ENCODE measurements around the gene C17orf114.

The C17orf114 gene

GRCh38 chr17:4788807-4789700 is 13.1 kb downstream of the C17orf114 start, which contains the start of gene GLTPD2:
Gene GLTPD2 (plus strand): TSS chr17:4788964. CDS start chr17:4789012, 48 bp downstream.
- Histone ChIP-seq H3K36me3 (ENCODE audit: insufficient read depth, low read length) (no peaks in the 10 kb centered on the region), H3K9ac (ENCODE audit: low read length) (peak within 1 kb of the TSS; percentile 78), H3K27ac (ENCODE audit: low read depth, low read length) (no peak within 1 kb of the TSS), H3K27me3 (ENCODE audit: insufficient read depth, low read length) (peaks cover 26% of the 10 kb centered on the region), H3K9me3 (ENCODE audit: insufficient read depth, low read depth, low read length) (no peaks in the 10 kb centered on the region), H3K79me2 (ENCODE audit: insufficient read depth, low read length) (no peaks in the 10 kb centered on the region), H2AFZ (ENCODE audit: low read depth, low read length) (peak within 1 kb of the TSS; percentile 86), H4K20me1 (ENCODE audit: insufficient read depth, low read length) (no peaks in the 10 kb centered on the region), H3K4me1 (ENCODE audit: insufficient read depth, low read length) (peaks cover 23% of the 10 kb centered on the region), H3K4me2 (ENCODE audit: low read length) (peak within 1 kb of the TSS; percentile 89), H3K4me3 (ENCODE audit: insufficient read depth, low read depth, low read length) (peak within 1 kb of the TSS; percentile 60)
- H3K9me3 Mint-ChIP-seq (ENCODE audit: unreplicated experiment) = peaks cover 2% of the 10 kb centered on the region
- H3K36me3 Mint-ChIP-seq (ENCODE audit: low read depth, unreplicated experiment) = no peaks in the 10 kb centered on the region
- TF ChIP-seq EZH2 (IDR thresholded peaks at IDR 0.05; ENCODE audit: insufficient read depth, low read length) (peak; percentile 71), CTCF (IDR thresholded peaks at IDR 0.05; ENCODE audit: insufficient read depth, low read depth, low read length) (no peak)
- H3K4me1 Mint-ChIP-seq (ENCODE audit: low read depth, unreplicated experiment) = no peaks in the 10 kb centered on the region
- H3K27me3 Mint-ChIP-seq (ENCODE audit: low read depth, unreplicated experiment) = peaks cover 5% of the 10 kb centered on the region
- peak within 1 kb of the TSS; percentile 81 for H3K4me3 Mint-ChIP-seq (ENCODE audit: unreplicated experiment)
- DNase-seq (ENCODE audit: low read depth) (no peak), FAIRE-seq (no peak)
- H3K27ac Mint-ChIP-seq (ENCODE audit: unreplicated experiment) = no peak within 1 kb of the TSS

- Histone ChIP-seq H3K4me2 (ENCODE audit: low read length) (no peak overlapping the region), H3K4me1 (ENCODE audit: insufficient read depth, low read length) (peaks cover 23% of the 10 kb centered on the region), H3K9me3 (ENCODE audit: insufficient read depth, low read depth, low read length) (no peaks in the 10 kb centered on the region), H3K36me3 (ENCODE audit: insufficient read depth, low read length) (no peaks in the 10 kb centered on the region), H3K27me3 (ENCODE audit: insufficient read depth, low read length) (peaks cover 34% of the 10 kb centered on the region), H3K27ac (ENCODE audit: low read depth, low read length) (no peak overlapping the region), H4K20me1 (ENCODE audit: insufficient read depth, low read length) (no peaks in the 10 kb centered on the region), H3K9ac (ENCODE audit: low read length) (no peak overlapping the region), H2AFZ (ENCODE audit: low read depth, low read length) (no peak overlapping the region), H3K4me3 (ENCODE audit: insufficient read depth, low read depth, low read length) (no peak overlapping the region), H3K79me2 (ENCODE audit: insufficient read depth, low read length) (no peaks in the 10 kb centered on the region)
- FAIRE-seq = no peak
- H3K27me3 Mint-ChIP-seq (ENCODE audit: low read depth, unreplicated experiment) = peaks cover 11% of the 10 kb centered on the region
- DNase-seq (ENCODE audit: low read depth) = no peak
- no peaks in the 10 kb centered on the region for H3K36me3 Mint-ChIP-seq (ENCODE audit: low read depth, unreplicated experiment)
- peaks cover 2% of the 10 kb centered on the region for H3K9me3 Mint-ChIP-seq (ENCODE audit: unreplicated experiment)
- no peaks in the 10 kb centered on the region for H3K4me1 Mint-ChIP-seq (ENCODE audit: low read depth, unreplicated experiment)
- TF ChIP-seq EZH2 (IDR thresholded peaks at IDR 0.05; ENCODE audit: insufficient read depth, low read length) = no peak
- TF ChIP-seq CTCF (IDR thresholded peaks at IDR 0.05; ENCODE audit: insufficient read depth, low read depth, low read length) = no peak
- no peak overlapping the region for H3K27ac Mint-ChIP-seq (ENCODE audit: unreplicated experiment)
- peak overlapping the region; percentile 78 for H3K4me3 Mint-ChIP-seq (ENCODE audit: unreplicated experiment)
Measured at GRCh38 chr17:4788159-4788806, 13.8 kb downstream of the C17orf114 start.

Measured in astrocyte (in vitro differentiated cells and primary cell).